HEK293 (cell line): ENCODE data around the gene SEPTIN7.

Experiments
- CTCF ChIA-PET: fragments of 350-600 bp; formaldehyde crosslinking; extraction: SDS; loops from one replicate; lab custom pipeline; 2021; ENCODE audit warnings: antibody characterized with exemption; lab: Yijun Ruan, JAX
- POLR2A ChIA-PET: fragments of 300-600 bp; formaldehyde crosslinking; extraction: SDS; loops from one replicate; lab custom pipeline; 2020; ENCODE audit warnings: antibody characterized with exemption, inconsistent platforms; lab: Yijun Ruan, JAX
- H3K27ac ChIP-seq: fragments of 200-500 bp; sonication (Bioruptor generic); 2 replicates; pipeline ENCODE4 v1.5.1; 2014; ENCODE audit warnings: low read depth, low read length, control low read depth, inconsistent platforms; ENCODE audit errors: extremely low read depth
- H3K36me3 ChIP-seq, 2 experiments: fragments of 200-500 bp in 1 of 2; sonication (Bioruptor generic) in 1 of 2; 1 replicate in 1 of 2; 2 replicates in 1 of 2; pipeline ENCODE4 v1.5.1; 2014 to 2017; ENCODE audit warnings: inconsistent platforms in 2 of 2, low read length in 2 of 2; ENCODE audit not compliant: control insufficient read depth in 2 of 2, insufficient read depth in 1 of 2
- H3K4me1 ChIP-seq: fragments of 200-500 bp; sonication (Bioruptor generic); 2 replicates; pipeline ENCODE4 v1.5.1; 2014; ENCODE audit warnings: mild to moderate bottlenecking, low read length, inconsistent platforms; ENCODE audit not compliant: control insufficient read depth, insufficient read depth
- H3K4me3 ChIP-seq: 2 replicates; pipeline ENCODE4 v1.5.1; 2011; ENCODE audit warnings: low read depth, mild to moderate bottlenecking, control low read depth, low read length, moderate library complexity
- H3K9me3 ChIP-seq: fragments of 200-500 bp; sonication (Bioruptor generic); 2 replicates; pipeline ENCODE4 v1.5.1; 2014; ENCODE audit warnings: low read depth, low read length, inconsistent platforms; ENCODE audit not compliant: control insufficient read depth, insufficient read depth
- GLIS1 ChIP-seq: fragments of 450-650 bp; formaldehyde crosslinking; IDR thresholded peaks from 2 replicates; pipeline ENCODE4 v1.5.1; 2016; ENCODE audit warnings: missing biosample characterization, missing genetic modification characterization
- KLF1 ChIP-seq: fragments of 450-650 bp; formaldehyde crosslinking; IDR thresholded peaks from 2 replicates; pipeline ENCODE4 v1.5.1; 2016; ENCODE audit warnings: missing biosample characterization, missing genetic modification characterization
- PRDM1 ChIP-seq: fragments of 450-650 bp; formaldehyde crosslinking; IDR thresholded peaks from 2 replicates; pipeline ENCODE4; 2016; ENCODE audit warnings: missing biosample characterization, missing genetic modification characterization
- PRDM10 ChIP-seq: fragments of 450-650 bp; formaldehyde crosslinking; IDR thresholded peaks from 2 replicates; pipeline ENCODE4 v1.5.1; 2016; ENCODE audit warnings: missing biosample characterization, missing genetic modification characterization
- ZBTB6 ChIP-seq: fragments of 450-650 bp; formaldehyde crosslinking; IDR thresholded peaks from 2 replicates; pipeline ENCODE4 v1.5.1; 2017; ENCODE audit warnings: missing biosample characterization, missing genetic modification characterization
- ZNF16 ChIP-seq: fragments of 450-650 bp; formaldehyde crosslinking; IDR thresholded peaks from 2 replicates; pipeline ENCODE4 v1.5.1; 2016; ENCODE audit warnings: low read depth, missing biosample characterization, missing genetic modification characterization
- ZNF248 ChIP-seq: fragments of 450-650 bp; formaldehyde crosslinking; IDR thresholded peaks from 2 replicates; pipeline ENCODE4 v1.5.1; 2017; ENCODE audit warnings: missing biosample characterization, missing genetic modification characterization
- ZNF280D ChIP-seq: fragments of 450-650 bp; formaldehyde crosslinking; IDR thresholded peaks from 2 replicates; pipeline ENCODE4 v1.5.1; 2016; ENCODE audit warnings: missing biosample characterization, missing genetic modification characterization
- ZNF324 ChIP-seq: fragments of 450-650 bp; formaldehyde crosslinking; IDR thresholded peaks from 2 replicates; pipeline ENCODE4 v1.5.1; 2016; ENCODE audit warnings: missing biosample characterization, missing genetic modification characterization
- ZNF335 ChIP-seq: fragments of 450-650 bp; formaldehyde crosslinking; conservative IDR thresholded peaks from 2 replicates; pipeline ENCODE4 v1.5.1; 2016; ENCODE audit warnings: missing biosample characterization, missing genetic modification characterization
- ZNF341 ChIP-seq: fragments of 450-650 bp; formaldehyde crosslinking; IDR thresholded peaks from 2 replicates; pipeline ENCODE4; 2016; ENCODE audit warnings: low read depth, missing biosample characterization, missing genetic modification characterization
- ZNF423 ChIP-seq: fragments of 450-650 bp; formaldehyde crosslinking; IDR thresholded peaks from 2 replicates; pipeline ENCODE4 v1.5.1; 2016; ENCODE audit warnings: missing biosample characterization, missing genetic modification characterization
- ZNF571 ChIP-seq: fragments of 450-650 bp; formaldehyde crosslinking; IDR thresholded peaks from 2 replicates; pipeline ENCODE4 v1.5.0; 2017; ENCODE audit warnings: missing biosample characterization, missing genetic modification characterization
- ZNF654 ChIP-seq: fragments of 450-650 bp; formaldehyde crosslinking; IDR thresholded peaks from 2 replicates; pipeline ENCODE4 v1.5.1; 2016; ENCODE audit warnings: low read depth, missing biosample characterization, missing genetic modification characterization
- ZNF777 ChIP-seq: fragments of 450-650 bp; formaldehyde crosslinking; IDR thresholded peaks from 2 replicates; pipeline ENCODE4 v1.5.1; 2017; ENCODE audit warnings: missing biosample characterization, missing genetic modification characterization, borderline replicate concordance
- TF ChIP-seq, protein P1 (sequence below): fragments of 450-650 bp; formaldehyde crosslinking; conservative IDR thresholded peaks from 2 replicates; pipeline ENCODE4 v1.5.1; 2016; ENCODE audit warnings: low read depth, missing biosample characterization, missing genetic modification characterization
- TF ChIP-seq, protein P2 (sequence below): fragments of 450-650 bp; formaldehyde crosslinking; IDR thresholded peaks from 2 replicates; pipeline ENCODE4 v1.5.1; 2017; ENCODE audit warnings: missing biosample characterization, missing genetic modification characterization

The SEPTIN7 gene

GRCh38 chr7:35801392-35802101 lies 690 bp downstream of the SEPTIN7 start (continued):
- TF ChIP-seq ZBTB6 (tag by site-specific recombination) (no peak), ZNF423 (tag by site-specific recombination) (no peak), ZNF280D (tag by site-specific recombination) (no peak), ZNF654 (tag by site-specific recombination) (peak; percentile 22; the same call in 1 of the 2 replicates), ZNF324 (tag by site-specific recombination) (no peak)
- TF ChIP-seq, protein P1, sequence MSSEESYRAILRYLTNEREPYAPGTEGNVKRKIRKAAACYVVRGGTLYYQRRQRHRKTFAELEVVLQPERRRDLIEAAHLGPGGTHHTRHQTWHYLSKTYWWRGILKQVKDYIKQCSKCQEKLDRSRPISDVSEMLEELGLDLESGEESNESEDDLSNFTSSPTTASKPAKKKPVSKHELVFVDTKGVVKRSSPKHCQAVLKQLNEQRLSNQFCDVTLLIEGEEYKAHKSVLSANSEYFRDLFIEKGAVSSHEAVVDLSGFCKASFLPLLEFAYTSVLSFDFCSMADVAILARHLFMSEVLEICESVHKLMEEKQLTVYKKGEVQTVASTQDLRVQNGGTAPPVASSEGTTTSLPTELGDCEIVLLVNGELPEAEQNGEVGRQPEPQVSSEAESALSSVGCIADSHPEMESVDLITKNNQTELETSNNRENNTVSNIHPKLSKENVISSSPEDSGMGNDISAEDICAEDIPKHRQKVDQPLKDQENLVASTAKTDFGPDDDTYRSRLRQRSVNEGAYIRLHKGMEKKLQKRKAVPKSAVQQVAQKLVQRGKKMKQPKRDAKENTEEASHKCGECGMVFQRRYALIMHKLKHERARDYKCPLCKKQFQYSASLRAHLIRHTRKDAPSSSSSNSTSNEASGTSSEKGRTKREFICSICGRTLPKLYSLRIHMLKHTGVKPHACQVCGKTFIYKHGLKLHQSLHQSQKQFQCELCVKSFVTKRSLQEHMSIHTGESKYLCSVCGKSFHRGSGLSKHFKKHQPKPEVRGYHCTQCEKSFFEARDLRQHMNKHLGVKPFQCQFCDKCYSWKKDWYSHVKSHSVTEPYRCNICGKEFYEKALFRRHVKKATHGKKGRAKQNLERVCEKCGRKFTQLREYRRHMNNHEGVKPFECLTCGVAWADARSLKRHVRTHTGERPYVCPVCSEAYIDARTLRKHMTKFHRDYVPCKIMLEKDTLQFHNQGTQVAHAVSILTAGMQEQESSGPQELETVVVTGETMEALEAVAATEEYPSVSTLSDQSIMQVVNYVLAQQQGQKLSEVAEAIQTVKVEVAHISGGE (tag by site-specific recombination), result peak; percentile 45; the same call in 1 of the 2 replicates

DNA sequence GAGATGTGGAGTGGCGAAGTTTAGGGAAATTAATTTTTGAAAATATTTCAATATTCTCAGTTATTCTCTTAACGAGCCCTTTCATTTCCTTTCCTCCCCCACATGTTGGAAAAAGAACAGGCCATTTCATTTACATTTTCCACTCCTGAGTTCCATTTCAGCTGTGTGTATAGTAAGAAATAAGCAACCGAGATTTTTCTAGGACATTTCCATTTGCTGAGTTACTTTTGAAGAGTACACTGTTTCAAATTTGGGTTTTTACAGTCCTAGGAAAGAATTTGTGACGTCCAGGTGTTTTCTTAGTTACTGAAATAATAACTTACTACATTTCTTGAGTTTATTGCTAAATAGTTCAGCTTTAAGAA lies 1.2 kb downstream of the SEPTIN7 start:
- Histone ChIP-seq H3K36me3 (no peaks in the 10 kb centered on the region), H3K4me3 (peak overlapping the region; percentile 89), H3K9me3 (no peaks in the 10 kb centered on the region), H3K4me1 (peaks cover 8% of the 10 kb centered on the region; the same call in 1 of the 2 replicates)
- ChIA-PET CTCF (interaction anchor here (0.6 to 5.2 kb wide), 10 partner anchors 11 to 1114 kb away, joined by 3 to 22 read pairs (median 3); no protein-coding TSS in a partner anchor), POLR2A (interaction anchor here (1.6 kb wide), 1 partner anchor 92 kb away, joined by 9 read pairs; no protein-coding TSS in a partner anchor)
- TF ChIP-seq ZNF777 (tag by site-specific recombination) (no peak), ZNF335 (tag by site-specific recombination) (0 out of 2 replicates have a peak, but pooled peaks have one; percentile 10), PRDM1 (tag by site-specific recombination) (peak; percentile 53; the same call in 1 of the 2 replicates)
- TF ChIP-seq, all 188 proteins: peak for 2
- H3K27ac ChIP-seq, result peak overlapping the region; percentile 92

GRCh38 chr7:35802649-35803048 lies 1.8 kb downstream of the SEPTIN7 start:
- H3K9me3 ChIP-seq, result no peaks in the 10 kb centered on the region
- peak overlapping the region; percentile 89 for H3K4me3 ChIP-seq
- ChIA-PET CTCF (interaction anchor here (0.6 to 5.2 kb wide), 9 partner anchors 9 to 516 kb away, joined by 3 to 22 read pairs (median 3); no protein-coding TSS in a partner anchor), POLR2A (no interaction called here)
- H3K36me3 ChIP-seq, result no peaks in the 10 kb centered on the region
- no peak overlapping the region for H3K27ac ChIP-seq
- TF ChIP-seq ZNF16 (tag by site-specific recombination) (peak; percentile 56), KLF1 (tag by site-specific recombination) (peak; percentile 28; the same call in 1 of the 2 replicates), ZNF248 (tag by site-specific recombination) (no peak), GLIS1 (peak; percentile 35; the same call in 1 of the 2 replicates), ZNF341 (tag by site-specific recombination) (peak; percentile 70), ZNF571 (tag by site-specific recombination) (no peak), PRDM10 (tag by site-specific recombination) (peak; percentile 73; the same call in 1 of the 2 replicates)
- TF ChIP-seq, protein P2, sequence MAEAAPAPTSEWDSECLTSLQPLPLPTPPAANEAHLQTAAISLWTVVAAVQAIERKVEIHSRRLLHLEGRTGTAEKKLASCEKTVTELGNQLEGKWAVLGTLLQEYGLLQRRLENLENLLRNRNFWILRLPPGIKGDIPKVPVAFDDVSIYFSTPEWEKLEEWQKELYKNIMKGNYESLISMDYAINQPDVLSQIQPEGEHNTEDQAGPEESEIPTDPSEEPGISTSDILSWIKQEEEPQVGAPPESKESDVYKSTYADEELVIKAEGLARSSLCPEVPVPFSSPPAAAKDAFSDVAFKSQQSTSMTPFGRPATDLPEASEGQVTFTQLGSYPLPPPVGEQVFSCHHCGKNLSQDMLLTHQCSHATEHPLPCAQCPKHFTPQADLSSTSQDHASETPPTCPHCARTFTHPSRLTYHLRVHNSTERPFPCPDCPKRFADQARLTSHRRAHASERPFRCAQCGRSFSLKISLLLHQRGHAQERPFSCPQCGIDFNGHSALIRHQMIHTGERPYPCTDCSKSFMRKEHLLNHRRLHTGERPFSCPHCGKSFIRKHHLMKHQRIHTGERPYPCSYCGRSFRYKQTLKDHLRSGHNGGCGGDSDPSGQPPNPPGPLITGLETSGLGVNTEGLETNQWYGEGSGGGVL (tag by site-specific recombination), result peak; percentile 51; the same call in 1 of the 2 replicates
- H3K4me1 ChIP-seq, result peaks cover 8% of the 10 kb centered on the region; the same call in 1 of the 2 replicates
